Ishikawa (cell line): ENCODE measurements around the gene PRKCQ.

ENCODE experiments used
- CREB1 ChIP-seq: IDR thresholded peaks from 2 replicates; pipeline ENCODE4 v1.6.1; 2012; ENCODE audit warnings: low read depth
- EP300 ChIP-seq: IDR thresholded peaks from 2 replicates; pipeline ENCODE4 v1.6.1; 2012; ENCODE audit warnings: borderline replicate concordance
- RAD21 ChIP-seq: IDR thresholded peaks from 2 replicates; pipeline ENCODE4 v1.6.1; 2012; ENCODE audit warnings: low read depth
- REST ChIP-seq: IDR thresholded peaks from 2 replicates; pipeline ENCODE4 v1.6.1; 2012; ENCODE audit warnings: low read depth, mild to moderate bottlenecking
- YY1 ChIP-seq: IDR thresholded peaks from 2 replicates; pipeline ENCODE4 v1.6.1; 2012; ENCODE audit warnings: low read depth
- TF ChIP-seq, protein P1 (sequence below): IDR thresholded peaks from 2 replicates; pipeline ENCODE4 v1.6.1; 2012

GRCh38 chr10:6553937-6554336, 26.1 kb downstream of the PRKCQ start:
- TF ChIP-seq, protein P1, sequence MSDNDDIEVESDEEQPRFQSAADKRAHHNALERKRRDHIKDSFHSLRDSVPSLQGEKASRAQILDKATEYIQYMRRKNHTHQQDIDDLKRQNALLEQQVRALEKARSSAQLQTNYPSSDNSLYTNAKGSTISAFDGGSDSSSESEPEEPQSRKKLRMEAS: no peak
- TF ChIP-seq RAD21 (no peak), REST (no peak), YY1 (no peak), EP300 (no peak), CREB1 (no peak)
